GM20431 (cell line): ENCODE results near the gene OLFML2B.
"Not testable (repeated sequence)": the region's sequence is repeated elsewhere in the genome, so short reads cannot be mapped to it uniquely, and the experiment has no call there.

Source experiments
- in situ Hi-C: fragments of 300-500 bp; cut with MseI, MboI; formaldehyde crosslinking; loops from one replicate; pipeline ENCODE4 v1.15.0; 2020; ENCODE audit warnings: low sequenced_read_pairs; ENCODE audit not compliant: unreplicated experiment

OLFML2B gene

DNA sequence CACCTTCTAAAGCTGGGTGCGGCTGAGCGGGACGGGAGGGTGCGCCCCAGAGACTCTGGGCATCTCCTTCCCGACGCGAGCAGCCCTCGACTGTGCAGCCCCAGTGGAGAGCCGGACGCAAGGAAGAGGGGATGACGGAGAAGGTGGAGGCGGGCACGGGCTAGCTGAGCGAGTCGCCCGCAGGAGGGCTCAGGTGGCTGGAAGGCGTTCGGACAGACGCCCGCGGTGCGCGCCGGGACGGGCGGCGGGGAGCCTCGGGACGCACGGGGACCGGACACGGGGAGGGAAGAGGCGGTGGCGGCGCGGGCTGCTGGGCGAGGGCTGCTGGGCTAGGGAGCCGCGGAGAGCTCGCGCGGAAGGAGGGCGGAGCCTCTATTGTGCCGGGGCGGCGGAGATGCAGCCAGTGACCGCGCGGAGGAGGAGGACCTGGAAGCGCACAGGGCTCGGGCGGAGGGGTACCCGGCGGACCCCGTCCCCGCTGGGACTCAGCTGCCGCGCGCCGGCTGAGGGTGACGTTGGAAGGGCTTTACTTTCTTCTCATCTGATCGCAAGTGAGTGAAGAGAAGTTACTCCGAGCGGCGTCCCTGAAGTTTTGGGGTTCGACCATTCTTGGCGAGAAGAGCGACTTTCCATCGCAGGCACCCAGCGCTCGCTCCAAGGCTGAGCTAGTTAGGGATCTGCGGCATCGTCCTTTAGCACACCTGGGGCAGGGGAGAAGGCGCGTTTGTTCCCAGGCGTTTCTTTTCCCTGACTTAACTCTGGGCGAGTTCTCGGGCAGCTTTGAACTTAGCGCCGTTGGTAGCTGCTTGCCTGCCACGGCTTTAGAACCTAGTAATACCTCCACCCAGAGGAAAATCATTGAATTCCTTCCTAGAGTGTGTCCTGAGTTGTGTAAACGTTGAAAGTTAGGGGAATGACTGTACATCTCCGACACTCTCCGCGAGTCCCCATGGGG, at the start of gene OLFML2B:
Gene OLFML2B, minus strand, starts transcription at position 323 of the 955 bp plus-strand sequence. CDS start 439 bp downstream, outside the sequence.
- in situ Hi-C loops = no loop called here

- in situ Hi-C loops = no loop called here
Measured at GRCh38 chr1:162072740-162073139, 49.1 kb upstream of the OLFML2B start.

DNA sequence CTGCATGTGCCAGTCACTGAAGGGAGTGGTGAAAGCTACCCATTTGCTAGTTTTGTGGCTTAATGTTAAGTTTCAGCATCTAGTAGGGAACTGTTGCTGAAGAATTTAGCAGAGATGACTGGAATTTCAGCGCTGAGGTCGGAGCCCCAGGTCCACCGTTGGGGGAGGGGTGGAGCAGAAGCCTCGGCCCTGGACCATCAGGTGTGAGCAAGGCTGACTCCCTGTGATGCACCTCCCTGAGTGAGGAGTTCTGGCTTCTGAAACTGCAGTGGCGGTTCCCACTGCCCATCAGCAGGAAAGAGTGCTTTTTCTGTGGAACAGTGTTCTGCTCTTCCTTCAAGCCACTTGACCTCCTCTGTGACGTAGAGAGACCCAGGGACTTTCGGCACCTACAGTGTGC, 47.2 kb upstream of the OLFML2B start:
- in situ Hi-C loops = no loop called here

- in situ Hi-C loops = no loop called here
Measured at GRCh38 chr1:162070094-162070748, 46.6 kb upstream of the OLFML2B start.

- in situ Hi-C loops = no loop called here
Measured at GRCh38 chr1:162069334-162070093, 45.8 kb upstream of the OLFML2B start, which contains the start of gene NOS1AP. Gene NOS1AP (plus strand): TSS chr1:162069691. CDS start chr1:162070178, 487 bp downstream.

DNA sequence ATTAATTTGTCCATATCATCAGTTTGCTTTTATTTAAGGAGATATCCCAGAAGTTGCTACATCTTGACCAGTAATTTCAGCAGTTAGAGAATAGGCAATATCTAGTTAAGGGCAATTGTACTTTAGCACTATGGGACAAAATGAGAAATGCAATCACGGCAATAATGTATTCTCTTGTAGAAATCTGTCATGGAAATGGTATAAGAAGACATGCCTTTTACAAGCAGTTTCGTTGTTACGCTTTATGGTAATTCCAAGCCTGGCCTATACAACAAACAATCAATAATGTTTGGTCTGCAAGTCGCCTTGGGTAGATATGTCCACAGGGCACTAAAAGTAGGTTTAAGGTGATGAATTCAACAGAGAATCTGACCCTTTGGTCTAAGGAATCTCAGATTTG, 44.6 kb upstream of the OLFML2B start:
- in situ Hi-C loops = no loop called here

GRCh38 chr1:162067466-162067865, 43.8 kb upstream of the OLFML2B start:
- in situ Hi-C loops = no loop called here

DNA sequence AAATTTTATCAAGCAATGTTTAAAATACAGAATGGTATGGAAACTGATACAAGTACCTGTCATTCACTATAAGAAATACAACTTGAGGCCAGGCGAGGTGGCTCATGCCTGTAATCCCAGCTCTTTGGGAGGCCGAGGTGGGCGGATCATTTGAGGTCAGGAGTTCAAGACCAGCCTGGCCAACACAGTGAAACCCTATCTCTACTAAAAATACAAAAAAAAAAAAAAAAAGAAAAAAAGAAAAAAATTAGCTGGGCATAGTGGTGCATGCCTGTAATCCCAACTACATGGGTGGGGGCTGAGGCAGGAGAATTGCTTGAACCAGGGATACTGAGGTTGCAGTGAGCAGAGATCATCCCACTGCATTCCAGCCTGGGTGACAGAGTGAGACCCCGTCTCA, 43.2 kb upstream of the OLFML2B start:
- in situ Hi-C loops = not testable (repeated sequence)

DNA sequence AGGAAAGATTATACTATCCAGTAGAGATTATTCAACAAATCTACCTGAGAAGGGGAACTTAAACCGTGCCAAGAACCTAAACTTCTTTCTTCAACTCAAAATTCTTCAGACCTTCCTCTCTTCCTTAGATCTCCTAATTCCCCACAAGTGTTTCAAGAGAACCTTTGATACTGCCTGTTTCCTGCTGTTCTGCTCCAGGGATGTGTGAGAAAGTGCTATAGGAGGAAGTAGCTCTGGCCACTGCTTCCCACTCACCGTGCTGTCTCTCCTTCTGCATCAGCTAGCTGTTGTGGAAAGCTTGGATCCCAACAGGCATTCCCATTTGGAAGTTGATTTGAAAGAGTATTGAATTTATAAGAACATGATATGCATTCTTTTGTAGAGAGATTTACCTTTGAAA, 41.3 kb upstream of the OLFML2B start:
- in situ Hi-C loops = no loop called here

DNA sequence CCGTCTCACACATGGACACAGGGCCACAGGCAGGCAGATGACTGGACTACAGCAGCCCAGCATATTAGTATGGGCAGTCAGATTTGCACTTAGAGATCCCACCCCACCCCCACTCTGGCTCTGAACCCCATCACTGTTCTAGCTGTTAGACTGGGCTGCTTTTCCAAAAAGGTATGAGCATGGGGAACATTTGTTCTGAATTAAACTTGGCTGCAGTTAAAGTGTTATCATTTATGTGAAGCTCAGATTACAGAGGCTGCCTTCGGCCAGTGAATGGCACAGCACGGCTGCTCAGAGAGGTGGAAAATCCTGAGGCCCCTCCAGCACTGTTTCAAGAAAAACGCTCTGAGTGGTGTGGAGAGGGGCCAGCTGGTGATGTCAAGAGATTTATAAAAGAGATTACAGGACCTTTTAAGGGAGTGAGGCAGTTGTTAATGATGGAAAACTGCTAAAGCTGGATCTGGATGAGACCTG, 38.9 kb upstream of the OLFML2B start:
- in situ Hi-C loops = no loop called here

DNA sequence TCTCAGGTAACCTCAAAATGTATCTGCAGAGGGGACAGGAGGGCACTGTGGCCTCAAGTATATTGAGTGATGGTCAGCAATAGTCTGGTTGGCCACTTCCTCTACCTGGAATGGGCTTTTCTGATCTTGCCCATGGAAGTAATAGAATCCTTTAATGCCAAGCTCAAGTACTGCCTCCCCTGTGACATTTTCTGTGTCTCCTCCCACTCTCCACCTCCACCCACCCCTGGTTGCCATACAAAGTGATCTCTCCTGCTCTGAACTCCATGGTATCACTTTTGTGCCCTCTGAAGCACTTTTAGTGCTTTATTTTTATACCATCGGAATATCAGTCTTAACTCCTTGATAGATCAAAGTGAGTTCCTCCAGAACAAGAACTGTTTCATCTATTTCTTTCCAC, 36.6 kb upstream of the OLFML2B start:
- in situ Hi-C loops = no loop called here

DNA sequence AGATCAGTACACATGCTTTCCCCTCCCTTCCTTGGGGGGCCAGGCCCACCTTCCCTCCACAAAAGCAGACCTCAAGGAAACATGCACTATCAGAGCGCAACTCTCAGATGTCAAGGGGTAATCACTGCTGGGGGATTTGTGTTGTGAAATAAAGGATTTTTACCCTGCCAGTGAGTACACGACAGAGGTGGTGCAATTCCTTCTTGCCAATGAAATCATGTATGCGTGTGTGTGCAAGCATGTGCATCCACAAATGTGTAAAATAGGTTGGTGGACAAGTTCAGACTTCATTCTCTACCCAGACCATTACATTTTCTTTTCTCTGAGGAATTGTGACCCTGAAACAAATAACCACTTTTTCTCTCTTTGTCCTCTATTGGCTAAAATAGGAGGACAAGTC, 36.1 kb upstream of the OLFML2B start:
- in situ Hi-C loops = no loop called here

- in situ Hi-C loops = no loop called here
Measured at GRCh38 chr1:162056579-162056978, 32.9 kb upstream of the OLFML2B start.

- in situ Hi-C loops = no loop called here
Measured at GRCh38 chr1:162056043-162056442, 32.4 kb upstream of the OLFML2B start.

DNA sequence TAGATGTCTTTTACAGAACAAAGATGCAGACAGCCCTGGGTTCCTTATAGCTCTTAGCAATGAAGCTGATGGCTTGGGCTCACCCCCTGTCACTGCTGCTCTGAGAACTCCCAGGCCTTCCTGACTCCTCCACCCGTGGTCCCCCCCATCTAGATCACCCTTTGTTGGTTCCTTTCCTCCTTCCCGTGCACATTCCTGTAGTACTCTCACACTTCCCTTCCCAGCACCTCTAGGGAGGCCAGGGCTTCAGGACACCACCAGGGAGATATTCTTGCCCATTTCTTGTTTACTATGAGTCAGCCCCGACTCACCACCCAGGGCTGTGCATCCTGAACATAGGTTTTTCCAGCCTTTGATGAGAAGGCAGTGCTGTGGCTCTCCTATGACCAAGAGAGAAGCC, 31.4 kb upstream of the OLFML2B start:
- in situ Hi-C loops = no loop called here

- in situ Hi-C loops = not testable (repeated sequence)
Measured at GRCh38 chr1:162053949-162054348, 30.3 kb upstream of the OLFML2B start.

- in situ Hi-C loops = loop anchor here (25.0 kb wide), 1 partner anchor 260 kb away; no protein-coding TSS in a partner anchor
Measured at GRCh38 chr1:162046921-162047320, 23.3 kb upstream of the OLFML2B start.

- in situ Hi-C loops = loop anchor here (25.0 kb wide), 1 partner anchor 255 kb away; no protein-coding TSS in a partner anchor
Measured at GRCh38 chr1:162042361-162042760, 18.7 kb upstream of the OLFML2B start.

- in situ Hi-C loops = loop anchor here (25.0 kb wide), 1 partner anchor 253 kb away; no protein-coding TSS in a partner anchor
Measured at GRCh38 chr1:162040657-162041056, 17.0 kb upstream of the OLFML2B start.

DNA sequence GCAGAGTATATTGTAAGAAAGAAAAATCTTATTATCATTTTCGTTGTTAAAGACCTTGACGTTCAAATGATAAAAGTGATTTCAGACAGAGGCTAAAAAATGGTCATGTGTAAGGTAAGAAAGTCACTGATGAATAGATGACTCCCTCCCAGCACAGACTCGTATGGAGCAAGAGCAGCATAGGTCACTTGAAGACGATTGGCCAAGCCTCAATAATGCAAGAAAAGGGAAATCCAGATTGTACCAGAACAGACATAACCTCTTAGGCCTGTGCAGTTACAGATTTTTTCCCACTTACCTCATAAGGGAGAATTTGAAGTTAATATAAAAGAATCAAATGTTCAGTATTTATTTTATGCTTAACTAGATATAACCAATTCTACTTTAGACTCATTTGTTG, 16.3 kb upstream of the OLFML2B start:
- in situ Hi-C loops = loop anchor here (25.0 kb wide), 1 partner anchor 253 kb away; no protein-coding TSS in a partner anchor
